HUES48 (cell line): Measurements from ENCODE around the gene ELF1.
"Not testable (repeated sequence)": the region's sequence is repeated elsewhere in the genome, so short reads cannot be mapped to it uniquely, and the experiment has no call there.

Source experiments
- H3K27ac ChIP-seq: one replicate; pipeline ENCODE4 v1.7.0; 2013; ENCODE audit warnings: low read depth, low read length, inconsistent platforms
- H3K27me3 ChIP-seq: 2 replicates; pipeline ENCODE4 v1.6.1; 2013; ENCODE audit warnings: mild to moderate bottlenecking, low read length; ENCODE audit not compliant: control insufficient read depth, insufficient read depth
- H3K36me3 ChIP-seq: 2 replicates; pipeline ENCODE4 v1.6.1; 2013; ENCODE audit warnings: low read length; ENCODE audit not compliant: control insufficient read depth, insufficient read depth
- H3K4me1 ChIP-seq: 2 replicates; pipeline ENCODE4 v1.6.1; 2013; ENCODE audit warnings: mild to moderate bottlenecking, low read length; ENCODE audit not compliant: control insufficient read depth, insufficient read depth
- H3K4me3 ChIP-seq: 2 replicates; pipeline ENCODE4 v1.5.1; 2013; ENCODE audit warnings: mild to moderate bottlenecking, low read depth, low read length
- H3K9ac ChIP-seq: 2 replicates; pipeline ENCODE4 v1.6.1; 2013; ENCODE audit warnings: mild to moderate bottlenecking, low read depth, low read length, moderate library complexity
- H3K9me3 ChIP-seq: 2 replicates; pipeline ENCODE4 v1.6.1; 2013; ENCODE audit warnings: low read length; ENCODE audit not compliant: control insufficient read depth, insufficient read depth

ELF1 gene

GRCh38 chr13:40979232-40979631, 39.9 kb downstream of the ELF1 start:
- peaks cover 19% of the 10 kb centered on the region; the same call in 1 of the 2 replicates for H3K4me1 ChIP-seq

GRCh38 chr13:40978109-40978508, 41.0 kb downstream of the ELF1 start:
- H3K36me3 ChIP-seq, H3K4me3 ChIP-seq, H3K27me3 ChIP-seq, H3K27ac ChIP-seq, H3K9me3 ChIP-seq, H3K9ac ChIP-seq: not testable (repeated sequence)
- peaks cover 16% of the 10 kb centered on the region; the same call in 1 of the 2 replicates for H3K4me1 ChIP-seq

More at GRCh38 chr13:40979232-40979631, 39.9 kb downstream of the ELF1 start:
- Histone ChIP-seq H3K36me3 (no peaks in the 10 kb centered on the region), H3K4me3 (no peak overlapping the region), H3K9ac (no peak overlapping the region), H3K27ac (no peak overlapping the region), H3K27me3 (no peaks in the 10 kb centered on the region), H3K9me3 (no peaks in the 10 kb centered on the region)

GRCh38 chr13:40975441-40975840, 43.7 kb downstream of the ELF1 start:
- H3K36me3 ChIP-seq = no peaks in the 10 kb centered on the region
- H3K9ac ChIP-seq = no peak overlapping the region
- H3K4me1 ChIP-seq = peaks cover 6% of the 10 kb centered on the region; the same call in 1 of the 2 replicates

GRCh38 chr13:40974460-40975407, 44.4 kb downstream of the ELF1 start:
- Histone ChIP-seq H3K27ac (no peak overlapping the region), H3K4me3 (no peak overlapping the region), H3K4me1 (peaks cover 6% of the 10 kb centered on the region; the same call in 1 of the 2 replicates), H3K27me3 (no peaks in the 10 kb centered on the region), H3K9ac (no peak overlapping the region), H3K36me3 (no peaks in the 10 kb centered on the region), H3K9me3 (no peaks in the 10 kb centered on the region)

More at GRCh38 chr13:40975441-40975840, 43.7 kb downstream of the ELF1 start:
- H3K27me3 ChIP-seq = no peaks in the 10 kb centered on the region
- H3K9me3 ChIP-seq = no peaks in the 10 kb centered on the region
- no peak overlapping the region for H3K27ac ChIP-seq
- H3K4me3 ChIP-seq = no peak overlapping the region

GRCh38 chr13:40973409-40973808, 45.7 kb downstream of the ELF1 start:
- Histone ChIP-seq H3K4me3 (no peak overlapping the region), H3K9ac (no peak overlapping the region), H3K27me3 (no peaks in the 10 kb centered on the region), H3K27ac (no peak overlapping the region), H3K36me3 (no peaks in the 10 kb centered on the region), H3K4me1 (peaks cover 6% of the 10 kb centered on the region; the same call in 1 of the 2 replicates), H3K9me3 (no peaks in the 10 kb centered on the region)

- Histone ChIP-seq H3K4me1 (peaks cover 11% of the 10 kb centered on the region; the same call in 1 of the 2 replicates), H3K27me3 (no peaks in the 10 kb centered on the region), H3K9ac (no peak overlapping the region), H3K9me3 (no peaks in the 10 kb centered on the region), H3K36me3 (no peaks in the 10 kb centered on the region), H3K4me3 (no peak overlapping the region), H3K27ac (peak overlapping the region; percentile 1)
These were observed 47.8 kb downstream of the ELF1 start for GRCh38 chr13:40971321-40971720.

- Histone ChIP-seq H3K9ac (no peak overlapping the region), H3K36me3 (no peaks in the 10 kb centered on the region), H3K27ac (no peak overlapping the region)
These were observed 48.3 kb downstream of the ELF1 start for GRCh38 chr13:40970803-40971202.

GRCh38 chr13:40969169-40969901, 49.8 kb downstream of the ELF1 start:
- H3K27me3 ChIP-seq = no peaks in the 10 kb centered on the region
- H3K4me3 ChIP-seq = no peak overlapping the region
- H3K4me1 ChIP-seq = 0 out of 2 replicates have a peak, but pooled peaks cover 5% of the 10 kb centered on the region
- no peak overlapping the region for H3K9ac ChIP-seq
- H3K9me3 ChIP-seq = no peaks in the 10 kb centered on the region
- no peak overlapping the region for H3K27ac ChIP-seq
- no peaks in the 10 kb centered on the region for H3K36me3 ChIP-seq

More at GRCh38 chr13:40970803-40971202, 48.3 kb downstream of the ELF1 start:
- Histone ChIP-seq H3K4me3 (no peak overlapping the region), H3K27me3 (no peaks in the 10 kb centered on the region), H3K9me3 (no peaks in the 10 kb centered on the region), H3K4me1 (peaks cover 11% of the 10 kb centered on the region; the same call in 1 of the 2 replicates)

GRCh38 chr13:40968416-40969000, 50.6 kb downstream of the ELF1 start:
- Histone ChIP-seq H3K27ac (no peak overlapping the region), H3K4me3 (no peak overlapping the region), H3K9me3 (no peaks in the 10 kb centered on the region), H3K36me3 (no peaks in the 10 kb centered on the region), H3K9ac (no peak overlapping the region), H3K27me3 (no peaks in the 10 kb centered on the region), H3K4me1 (0 out of 2 replicates have a peak, but pooled peaks cover 5% of the 10 kb centered on the region)

GRCh38 chr13:40966298-40966697, 52.8 kb downstream of the ELF1 start:
- no peaks in the 10 kb centered on the region for H3K36me3 ChIP-seq
- no peaks in the 10 kb centered on the region for H3K9me3 ChIP-seq

More at GRCh38 chr13:40966298-40966697, 52.8 kb downstream of the ELF1 start:
- no peaks in the 10 kb centered on the region for H3K27me3 ChIP-seq
- H3K4me3 ChIP-seq = no peak overlapping the region
- H3K27ac ChIP-seq = no peak overlapping the region
- 0 out of 2 replicates have a peak, but pooled peaks cover 5% of the 10 kb centered on the region for H3K4me1 ChIP-seq
- H3K9ac ChIP-seq = no peak overlapping the region
